Activated B cell treated with CpG ODN at 0.5 μM for 24 hours (primary cell): ENCODE measurements around the gene SRRM4. TPM values are rescaled to one million over a fixed set of nuclear protein-coding genes. Genes with fewer than 3 reads are reported as not detected.
"Not testable (repeated sequence)": the region's sequence is repeated elsewhere in the genome, so short reads cannot be mapped to it uniquely, and the experiment has no call there.

Experiments used
- ATAC-seq: fragments of 200-7000 bp; cut with Tn5 transposase; one replicate; pipeline ENCODE4 v1.10.0; 2021; ENCODE audit warnings: low read depth, mild to moderate bottlenecking, moderate library complexity
- CTCF ChIA-PET: fragments of 350-600 bp; sonication (Branson Sonifier 250); formaldehyde crosslinking; loops from one replicate; lab custom pipeline; 2021; ENCODE audit warnings: antibody characterized with exemption; lab: Charles Lee
- POLR2A ChIA-PET: fragments of 350-600 bp; sonication (Branson Sonifier 250); formaldehyde crosslinking; loops from one replicate; lab custom pipeline; 2021; ENCODE audit warnings: antibody characterized with exemption; lab: Charles Lee
- DNase-seq: peaks from one replicate; pipeline ENCODE4 v3.0.0; 2022
- H3K27ac Mint-ChIP-seq: one replicate; pipeline ENCODE4 v1.8.0; 2020; ENCODE audit warnings: mixed read lengths
- H3K27me3 Mint-ChIP-seq: one replicate; pipeline ENCODE4 v1.8.0; 2021; ENCODE audit warnings: mixed read lengths
- H3K36me3 Mint-ChIP-seq: one replicate; pipeline ENCODE4 v1.8.0; 2021; ENCODE audit warnings: low read depth, mixed read lengths
- H3K4me1 Mint-ChIP-seq: one replicate; pipeline ENCODE4 v1.8.0; 2021; ENCODE audit warnings: mixed read lengths
- H3K4me3 Mint-ChIP-seq: one replicate; pipeline ENCODE4 v1.8.0; 2020; ENCODE audit warnings: mild to moderate bottlenecking, mixed read lengths
- H3K9me3 Mint-ChIP-seq: one replicate; pipeline ENCODE4 v1.8.0; 2020; ENCODE audit warnings: mixed read lengths
- intact Hi-C: fragments of 100-400 bp; cut with micrococcal nuclease; formaldehyde crosslinking; loops from one replicate; pipeline ENCODE4 v1.15.1; 2024
- total RNA-seq: library from RNA; stranded (reverse); gene quantifications from 2 replicates; pipeline ENCODE4 v1.2.3, GENCODE V29; 2022
- TF ChIP-seq, protein P1 (sequence below): fragments of 200-600 bp; IDR thresholded peaks from one replicate; pipeline ENCODE4 v1.8.0; 2022; ENCODE audit warnings: antibody characterized with exemption, mild to moderate bottlenecking

SRRM4 gene
- total RNA-seq, 1 donor from 2014 or later, result not detected

- intact Hi-C loops, result no loop called here
- ATAC-seq, result no peak
- Mint-ChIP-seq H3K4me1 (no peaks in the 10 kb centered on the region), H3K9me3 (peaks cover 5% of the 10 kb centered on the region), H3K27ac (no peak overlapping the region), H3K4me3 (no peak overlapping the region), H3K36me3 (no peaks in the 10 kb centered on the region), H3K27me3 (peaks cover 24% of the 10 kb centered on the region)
- no peak for DNase-seq
- TF ChIP-seq, protein P1, sequence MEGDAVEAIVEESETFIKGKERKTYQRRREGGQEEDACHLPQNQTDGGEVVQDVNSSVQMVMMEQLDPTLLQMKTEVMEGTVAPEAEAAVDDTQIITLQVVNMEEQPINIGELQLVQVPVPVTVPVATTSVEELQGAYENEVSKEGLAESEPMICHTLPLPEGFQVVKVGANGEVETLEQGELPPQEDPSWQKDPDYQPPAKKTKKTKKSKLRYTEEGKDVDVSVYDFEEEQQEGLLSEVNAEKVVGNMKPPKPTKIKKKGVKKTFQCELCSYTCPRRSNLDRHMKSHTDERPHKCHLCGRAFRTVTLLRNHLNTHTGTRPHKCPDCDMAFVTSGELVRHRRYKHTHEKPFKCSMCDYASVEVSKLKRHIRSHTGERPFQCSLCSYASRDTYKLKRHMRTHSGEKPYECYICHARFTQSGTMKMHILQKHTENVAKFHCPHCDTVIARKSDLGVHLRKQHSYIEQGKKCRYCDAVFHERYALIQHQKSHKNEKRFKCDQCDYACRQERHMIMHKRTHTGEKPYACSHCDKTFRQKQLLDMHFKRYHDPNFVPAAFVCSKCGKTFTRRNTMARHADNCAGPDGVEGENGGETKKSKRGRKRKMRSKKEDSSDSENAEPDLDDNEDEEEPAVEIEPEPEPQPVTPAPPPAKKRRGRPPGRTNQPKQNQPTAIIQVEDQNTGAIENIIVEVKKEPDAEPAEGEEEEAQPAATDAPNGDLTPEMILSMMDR, result no peak
- ChIA-PET POLR2A (no interaction called here), CTCF (no interaction called here)
These were observed 25.4 kb downstream of the SRRM4 start for GRCh38 chr12:119006746-119007145.

GRCh38 chr12:119008273-119008672, 26.9 kb downstream of the SRRM4 start:
- POLR2A ChIA-PET, DNase-seq, H3K9me3 Mint-ChIP-seq, H3K27ac Mint-ChIP-seq, CTCF ChIA-PET, intact Hi-C loops, H3K4me1 Mint-ChIP-seq, H3K4me3 Mint-ChIP-seq, ATAC-seq, H3K36me3 Mint-ChIP-seq: not testable (repeated sequence)
- H3K27me3 Mint-ChIP-seq, result peaks cover 32% of the 10 kb centered on the region

- TF ChIP-seq, protein P1, result no peak
- ATAC-seq, result no peak
- peaks cover 32% of the 10 kb centered on the region for H3K27me3 Mint-ChIP-seq
These were observed 27.4 kb downstream of the SRRM4 start for GRCh38 chr12:119008691-119009221.

DNA sequence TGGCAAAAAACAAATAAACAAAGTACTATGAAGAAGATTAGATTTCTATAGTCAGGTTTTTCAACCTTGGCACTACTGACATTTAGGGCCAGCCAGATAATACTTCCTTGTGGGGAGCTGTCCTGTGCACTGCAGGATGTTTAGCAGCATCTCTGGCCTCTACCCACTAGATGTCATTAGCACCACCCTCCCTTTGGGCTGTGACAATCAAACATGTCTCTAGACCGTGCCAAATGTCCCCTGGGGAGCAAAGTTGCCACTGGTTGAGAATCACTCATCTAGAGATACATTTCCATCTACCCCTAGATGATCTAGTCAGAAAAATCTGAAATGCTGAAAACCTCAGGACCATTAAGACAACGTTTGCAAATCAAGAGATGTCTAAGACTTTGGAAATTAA, 29.9 kb downstream of the SRRM4 start:
- H3K27ac Mint-ChIP-seq, result no peak overlapping the region
- DNase-seq (no peak), ATAC-seq (no peak)
- no peaks in the 10 kb centered on the region for H3K36me3 Mint-ChIP-seq
- H3K9me3 Mint-ChIP-seq, result peaks cover 9% of the 10 kb centered on the region
- ChIA-PET POLR2A (no interaction called here), CTCF (no interaction called here)
- H3K4me3 Mint-ChIP-seq, result no peak overlapping the region
- no peaks in the 10 kb centered on the region for H3K4me1 Mint-ChIP-seq
- peaks cover 29% of the 10 kb centered on the region for H3K27me3 Mint-ChIP-seq
- TF ChIP-seq, protein P1, result no peak
- intact Hi-C loops, result no loop called here

More at GRCh38 chr12:119008691-119009221, 27.4 kb downstream of the SRRM4 start:
- no peak overlapping the region for H3K4me3 Mint-ChIP-seq
- H3K9me3 Mint-ChIP-seq, result peaks cover 9% of the 10 kb centered on the region
- H3K36me3 Mint-ChIP-seq, result no peaks in the 10 kb centered on the region
- DNase-seq, result no peak
- intact Hi-C loops, result no loop called here
- CTCF ChIA-PET, result no interaction called here
- POLR2A ChIA-PET, result no interaction called here
- H3K4me1 Mint-ChIP-seq, result no peaks in the 10 kb centered on the region
- H3K27ac Mint-ChIP-seq, result no peak overlapping the region

GRCh38 chr12:119012179-119012578, 30.8 kb downstream of the SRRM4 start:
- Mint-ChIP-seq H3K27me3 (peaks cover 26% of the 10 kb centered on the region), H3K4me1 (no peaks in the 10 kb centered on the region), H3K4me3 (no peak overlapping the region), H3K36me3 (no peaks in the 10 kb centered on the region), H3K9me3 (peaks cover 9% of the 10 kb centered on the region), H3K27ac (no peak overlapping the region)
- intact Hi-C loops, result no loop called here
- ChIA-PET CTCF (no interaction called here), POLR2A (no interaction called here)
- DNase-seq (no peak), ATAC-seq (no peak)
- TF ChIP-seq, protein P1, result no peak

DNA sequence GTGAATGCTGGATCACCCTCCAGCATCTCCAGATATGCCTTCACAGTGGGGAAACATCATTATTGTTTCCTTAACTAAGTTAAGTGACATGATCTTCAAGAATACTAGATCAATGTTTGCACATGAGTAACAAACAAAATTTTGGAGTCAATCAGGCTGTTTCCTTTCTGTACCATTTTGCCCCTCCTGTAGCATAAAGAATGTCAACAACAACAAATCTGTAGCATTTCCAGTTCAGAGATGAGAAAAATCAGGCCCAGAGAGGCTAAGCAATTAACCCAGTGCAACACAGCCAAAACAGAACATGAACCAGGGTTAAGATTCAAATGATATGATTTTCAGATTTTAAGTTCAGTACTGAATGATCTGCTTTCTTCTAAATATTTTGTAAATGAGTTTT, 31.7 kb downstream of the SRRM4 start:
- H3K27ac Mint-ChIP-seq, result no peak overlapping the region
- POLR2A ChIA-PET, result no interaction called here

More for the DNA sequence above, 31.7 kb downstream of the SRRM4 start:
- H3K9me3 Mint-ChIP-seq, result peaks cover 9% of the 10 kb centered on the region
- CTCF ChIA-PET, result no interaction called here
- H3K4me3 Mint-ChIP-seq, result no peak overlapping the region
- no peak for DNase-seq
- no peaks in the 10 kb centered on the region for H3K36me3 Mint-ChIP-seq
- H3K4me1 Mint-ChIP-seq, result no peaks in the 10 kb centered on the region
- no peak for ATAC-seq
- H3K27me3 Mint-ChIP-seq, result peaks cover 25% of the 10 kb centered on the region
- TF ChIP-seq, protein P1, result no peak
- intact Hi-C loops, result no loop called here
